ENCODE measurements around the gene PLXNA3.

GRCh38 chrX:154511761-154512160 lies 53.7 kb downstream of the PLXNA3 start:
- TF ChIP-seq CTCF (IDR thresholded peaks at IDR 0.05) (no peak), POLR2A (IDR thresholded peaks at IDR 0.05) (no peak)
